ENCODE results near the gene SAMSN1. TPM values are rescaled to one million over a fixed set of nuclear protein-coding genes. Genes with fewer than 3 reads are reported as not detected.
A peak's percentile ranks its signal among the peaks of the same experiment; 100 is the strongest.

The SAMSN1 gene
- total and polyA plus RNA-seq, 9 of the 15 experiments (the other 6 are each of a cell fraction or from before 2014, with no cell fraction given) = 101 to 223 (median 159) TPM

DNA sequence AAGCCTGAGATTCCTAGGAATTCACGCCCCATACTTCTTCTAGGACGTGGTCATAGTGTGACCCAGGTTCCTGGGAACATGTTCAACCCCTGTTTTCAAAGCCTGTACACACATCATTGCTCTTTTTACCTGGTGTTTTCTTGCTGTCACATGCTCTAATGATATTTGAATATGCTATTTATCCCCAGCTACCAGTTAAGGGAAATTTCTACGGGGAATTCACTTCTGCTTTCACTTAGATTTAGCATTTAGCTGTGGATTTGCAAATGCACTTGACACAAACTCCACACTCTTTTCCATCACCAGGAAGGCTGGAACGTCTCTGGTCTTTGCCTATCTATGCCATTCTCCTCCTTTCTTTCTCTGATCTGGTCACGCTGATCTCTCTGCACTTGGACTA, 11.3 kb upstream of the SAMSN1 start:
- intact Hi-C loops (cut with micrococcal nuclease) = no loop called here
- Histone ChIP-seq H3K4me1 (replicated peaks in 1 of 2; ENCODE audit: control insufficient read depth in 2 of 2, insufficient read depth in 2 of 2, low read length in 2 of 2) (peaks cover 0 to under 1% of the 10 kb centered on the region in 2 experiments; a peak in 1 of 5 replicates), H3K27me3 (ENCODE audit: control insufficient read depth in 2 of 2, insufficient read depth in 2 of 2, low read length in 2 of 2) (no peaks in the 10 kb centered on the region), H3K36me3 (ENCODE audit: control insufficient read depth, insufficient read depth, low read length) (no peaks in the 10 kb centered on the region), H3K79me2 (ENCODE audit: control insufficient read depth, insufficient read depth, low read length) (no peaks in the 10 kb centered on the region), H3K27ac (ENCODE audit: extremely low read depth, low read depth, low read length) (no peak overlapping the region), H4K20me1 (replicated peaks; ENCODE audit: control insufficient read depth, insufficient read depth, low read length) (no peaks in the 10 kb centered on the region), H3K4me2 (ENCODE audit: insufficient read depth, low read length) (no peak overlapping the region), H3K9ac (ENCODE audit: insufficient read depth in 1 of 2, low read depth in 2 of 2, low read length in 2 of 2) (no peak overlapping the region), H3K9me1 (ENCODE audit: control insufficient read depth, insufficient read depth, low read length) (no peaks in the 10 kb centered on the region), H3K9me3 (replicated peaks; ENCODE audit: control insufficient read depth, insufficient read depth, low read depth, low read length) (peaks cover 12% of the 10 kb centered on the region), H3K4me3 (no peak overlapping the region), H2AFZ (ENCODE audit: low read depth, low read length) (peak overlapping the region; percentile 52)
- TF ChIP-seq ZSCAN29 (IDR thresholded peaks at IDR 0.05) (no peak), RFX1 (IDR thresholded peaks at IDR 0.05) (no peak), CREB1 (IDR thresholded peaks at IDR 0.05) (no peak), CREB1 (CRISPR knock-in tag; IDR thresholded peaks at IDR 0.05) (no peak), ZNF347 (CRISPR knock-in tag; IDR thresholded peaks at IDR 0.05; ENCODE audit: low read depth) (no peak)
- ChIA-PET CTCF (ENCODE audit: low intra/inter-chr PET ratio) (no interaction called here), POLR2A (no interaction called here)
- no peak for DNase-seq (ENCODE audit: extremely low read depth in 1 of 4, low spot score in 3 of 4)
- 43% methylated on average over 4 of the region's 5 CpGs for WGBS (ENCODE audit: insufficient coverage, low coverage, missing lambda C conversion rate)
- in situ Hi-C loops (cut with MboI) = no loop called here
- FAIRE-seq = no peak
- BruUV-seq (replicated peaks) = no TSS peak
- ATAC-seq = no peak

DNA sequence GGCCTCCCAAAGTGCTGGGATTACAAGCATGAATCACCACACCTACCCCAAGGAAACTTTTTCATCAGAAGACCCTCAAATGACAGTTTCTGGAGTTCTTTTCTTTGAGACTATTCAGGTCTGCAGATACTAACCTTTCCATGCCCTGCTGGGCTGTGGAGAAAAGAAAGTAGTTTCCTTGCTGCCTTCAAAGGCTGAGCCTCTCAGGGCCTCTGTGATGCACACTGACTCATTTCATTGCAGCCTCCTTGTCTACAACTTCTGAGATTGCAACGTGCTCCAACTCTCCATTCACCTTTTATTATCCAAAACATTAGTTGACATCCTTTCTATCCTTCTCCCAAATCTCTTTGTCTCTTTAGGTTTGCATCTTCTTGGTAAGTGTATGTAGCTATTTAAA, 8.8 kb upstream of the SAMSN1 start:
- H3K36me3 ChIP-seq (ENCODE audit: control insufficient read depth, insufficient read depth, low read length) = no peaks in the 10 kb centered on the region
- peak; percentile 80 for TF ChIP-seq FOSL1 (tag; conservative IDR thresholded peaks at IDR 0.05)
- TF ChIP-seq, protein P1, sequence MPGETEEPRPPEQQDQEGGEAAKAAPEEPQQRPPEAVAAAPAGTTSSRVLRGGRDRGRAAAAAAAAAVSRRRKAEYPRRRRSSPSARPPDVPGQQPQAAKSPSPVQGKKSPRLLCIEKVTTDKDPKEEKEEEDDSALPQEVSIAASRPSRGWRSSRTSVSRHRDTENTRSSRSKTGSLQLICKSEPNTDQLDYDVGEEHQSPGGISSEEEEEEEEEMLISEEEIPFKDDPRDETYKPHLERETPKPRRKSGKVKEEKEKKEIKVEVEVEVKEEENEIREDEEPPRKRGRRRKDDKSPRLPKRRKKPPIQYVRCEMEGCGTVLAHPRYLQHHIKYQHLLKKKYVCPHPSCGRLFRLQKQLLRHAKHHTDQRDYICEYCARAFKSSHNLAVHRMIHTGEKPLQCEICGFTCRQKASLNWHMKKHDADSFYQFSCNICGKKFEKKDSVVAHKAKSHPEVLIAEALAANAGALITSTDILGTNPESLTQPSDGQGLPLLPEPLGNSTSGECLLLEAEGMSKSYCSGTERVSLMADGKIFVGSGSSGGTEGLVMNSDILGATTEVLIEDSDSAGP (CRISPR knock-in tag; IDR thresholded peaks at IDR 0.05) = no peak
- peak; percentile 60 for ATAC-seq
- peaks cover 0 to 12% of the 10 kb centered on the region in 2 experiments; a peak in 2 of 5 replicates for H3K4me1 ChIP-seq (replicated peaks in 1 of 2; ENCODE audit: control insufficient read depth in 2 of 2, insufficient read depth in 2 of 2, low read length in 2 of 2)
- H4K20me1 ChIP-seq (replicated peaks; ENCODE audit: control insufficient read depth, insufficient read depth, low read length) = no peaks in the 10 kb centered on the region
- H3K9ac ChIP-seq (ENCODE audit: insufficient read depth in 1 of 2, low read depth in 2 of 2, low read length in 2 of 2) = no peak overlapping the region
- H3K27ac ChIP-seq (ENCODE audit: extremely low read depth, low read depth, low read length) = no peak overlapping the region
- H2AFZ ChIP-seq (ENCODE audit: low read depth, low read length) = peak overlapping the region; percentile 57
- no peak overlapping the region for H3K4me2 ChIP-seq (ENCODE audit: insufficient read depth, low read length)
- FAIRE-seq = no peak
- H3K9me3 ChIP-seq (replicated peaks; ENCODE audit: control insufficient read depth, insufficient read depth, low read depth, low read length) = no peaks in the 10 kb centered on the region
- no peaks in the 10 kb centered on the region for H3K79me2 ChIP-seq (ENCODE audit: control insufficient read depth, insufficient read depth, low read length)
- WGBS (ENCODE audit: insufficient coverage, low coverage, missing lambda C conversion rate) = 9% methylated on average over 1 of the region's 1 CpG
- in situ Hi-C loops (cut with MboI) (no loop called here), intact Hi-C loops (cut with micrococcal nuclease) (no loop called here)
- DNase-seq (ENCODE audit: extremely low read depth in 1 of 4, low spot score in 3 of 4) = no peak
- H3K4me3 ChIP-seq = no peak overlapping the region
- ChIA-PET CTCF (ENCODE audit: low intra/inter-chr PET ratio) (no interaction called here), POLR2A (no interaction called here)
- no peaks in the 10 kb centered on the region for H3K9me1 ChIP-seq (ENCODE audit: control insufficient read depth, insufficient read depth, low read length)
- no TSS peak for BruUV-seq (replicated peaks)
- H3K27me3 ChIP-seq (ENCODE audit: control insufficient read depth in 2 of 2, insufficient read depth in 2 of 2, low read length in 2 of 2) = no peaks in the 10 kb centered on the region

Data from K562 (cell line).